Measurements from ENCODE around the gene HDAC9.

DNA sequence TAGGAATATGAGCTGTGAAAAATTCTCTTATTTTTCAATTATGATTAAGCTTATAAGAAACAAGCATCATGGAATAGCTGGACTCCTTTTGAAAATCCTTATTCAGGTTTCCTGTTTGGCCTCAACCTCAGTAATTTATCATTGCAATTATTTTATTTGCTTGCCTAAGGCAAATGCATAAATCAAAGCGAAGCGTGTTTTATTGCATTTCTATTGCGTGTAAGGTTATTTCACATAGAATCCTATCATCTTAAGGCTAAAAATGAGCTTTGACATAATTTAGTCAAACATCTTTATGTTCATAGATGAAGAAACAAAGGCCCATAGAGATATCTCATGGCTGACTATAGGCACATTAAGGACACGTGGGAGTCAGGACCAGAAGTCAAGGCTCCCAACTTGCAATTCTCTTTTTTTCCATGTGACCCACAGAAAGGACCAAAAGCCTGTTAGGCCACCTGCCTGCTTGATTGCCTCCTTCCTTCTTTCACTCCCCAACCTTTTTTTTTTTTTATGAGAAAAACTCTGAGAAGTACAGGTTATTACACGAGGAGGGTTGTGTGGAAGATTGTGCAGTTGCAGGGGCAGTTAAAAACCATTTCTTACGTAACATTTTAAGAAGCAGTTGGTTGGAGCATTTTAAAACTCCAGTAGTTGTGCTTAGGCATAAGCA lies 261.0 kb downstream of the HDAC9 start:
- TF ChIP-seq, protein P1, sequence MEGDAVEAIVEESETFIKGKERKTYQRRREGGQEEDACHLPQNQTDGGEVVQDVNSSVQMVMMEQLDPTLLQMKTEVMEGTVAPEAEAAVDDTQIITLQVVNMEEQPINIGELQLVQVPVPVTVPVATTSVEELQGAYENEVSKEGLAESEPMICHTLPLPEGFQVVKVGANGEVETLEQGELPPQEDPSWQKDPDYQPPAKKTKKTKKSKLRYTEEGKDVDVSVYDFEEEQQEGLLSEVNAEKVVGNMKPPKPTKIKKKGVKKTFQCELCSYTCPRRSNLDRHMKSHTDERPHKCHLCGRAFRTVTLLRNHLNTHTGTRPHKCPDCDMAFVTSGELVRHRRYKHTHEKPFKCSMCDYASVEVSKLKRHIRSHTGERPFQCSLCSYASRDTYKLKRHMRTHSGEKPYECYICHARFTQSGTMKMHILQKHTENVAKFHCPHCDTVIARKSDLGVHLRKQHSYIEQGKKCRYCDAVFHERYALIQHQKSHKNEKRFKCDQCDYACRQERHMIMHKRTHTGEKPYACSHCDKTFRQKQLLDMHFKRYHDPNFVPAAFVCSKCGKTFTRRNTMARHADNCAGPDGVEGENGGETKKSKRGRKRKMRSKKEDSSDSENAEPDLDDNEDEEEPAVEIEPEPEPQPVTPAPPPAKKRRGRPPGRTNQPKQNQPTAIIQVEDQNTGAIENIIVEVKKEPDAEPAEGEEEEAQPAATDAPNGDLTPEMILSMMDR (IDR thresholded peaks at IDR 0.05): no peak
- no peak for TF ChIP-seq POLR2A (IDR thresholded peaks at IDR 0.05)

Data from adrenal gland (tissue), 5 donors.